HEK293 (cell line): ENCODE measurements around the gene NUDT21.
A peak's percentile ranks its signal among the peaks of the same experiment; 100 is the strongest.

Experiments used
- CTCF ChIA-PET: fragments of 350-600 bp; formaldehyde crosslinking; extraction: SDS; loops from one replicate; lab custom pipeline; 2021; ENCODE audit warnings: antibody characterized with exemption; lab: Yijun Ruan, JAX
- POLR2A ChIA-PET: fragments of 300-600 bp; formaldehyde crosslinking; extraction: SDS; loops from one replicate; lab custom pipeline; 2020; ENCODE audit warnings: antibody characterized with exemption, inconsistent platforms; lab: Yijun Ruan, JAX
- H3K27ac ChIP-seq: fragments of 200-500 bp; sonication (Bioruptor generic); 2 replicates; pipeline ENCODE4 v1.5.1; 2014; ENCODE audit warnings: low read depth, low read length, control low read depth, inconsistent platforms; ENCODE audit errors: extremely low read depth
- H3K36me3 ChIP-seq, 2 experiments: fragments of 200-500 bp in 1 of 2; sonication (Bioruptor generic) in 1 of 2; 1 replicate in 1 of 2; 2 replicates in 1 of 2; pipeline ENCODE4 v1.5.1; 2014 to 2017; ENCODE audit warnings: inconsistent platforms in 2 of 2, low read length in 2 of 2; ENCODE audit not compliant: control insufficient read depth in 2 of 2, insufficient read depth in 1 of 2
- H3K4me1 ChIP-seq: fragments of 200-500 bp; sonication (Bioruptor generic); 2 replicates; pipeline ENCODE4 v1.5.1; 2014; ENCODE audit warnings: mild to moderate bottlenecking, low read length, inconsistent platforms; ENCODE audit not compliant: control insufficient read depth, insufficient read depth
- H3K4me3 ChIP-seq: 2 replicates; pipeline ENCODE4 v1.5.1; 2011; ENCODE audit warnings: low read depth, mild to moderate bottlenecking, control low read depth, low read length, moderate library complexity
- H3K9me3 ChIP-seq: fragments of 200-500 bp; sonication (Bioruptor generic); 2 replicates; pipeline ENCODE4 v1.5.1; 2014; ENCODE audit warnings: low read depth, low read length, inconsistent platforms; ENCODE audit not compliant: control insufficient read depth, insufficient read depth
- HOXC10 ChIP-seq: sonication (generic); formaldehyde crosslinking; IDR thresholded peaks from 2 replicates; pipeline ENCODE4 v1.8.1; 2023; ENCODE audit warnings: mild to moderate bottlenecking, missing genetic modification reagents
- PRDM2 ChIP-seq: fragments of 450-650 bp; formaldehyde crosslinking; IDR thresholded peaks from 2 replicates; pipeline ENCODE4 v1.5.1; 2016; ENCODE audit warnings: missing biosample characterization, missing genetic modification characterization, borderline replicate concordance
- SCRT2 ChIP-seq: fragments of 450-650 bp; formaldehyde crosslinking; IDR thresholded peaks from 2 replicates; pipeline ENCODE4 v1.5.1; 2016; ENCODE audit warnings: missing biosample characterization, missing genetic modification characterization
- SETDB1 ChIP-seq: IDR thresholded peaks from one replicate; pipeline ENCODE4 v1.6.1; 2017; ENCODE audit warnings: mild to moderate bottlenecking, low read length, moderate library complexity, mixed read lengths; ENCODE audit not compliant: insufficient read length
- SP7 ChIP-seq: fragments of 450-650 bp; formaldehyde crosslinking; IDR thresholded peaks from 2 replicates; pipeline ENCODE4 v1.5.1; 2016; ENCODE audit warnings: missing biosample characterization, missing genetic modification characterization
- ZBTB20 ChIP-seq: fragments of 450-650 bp; formaldehyde crosslinking; IDR thresholded peaks from 2 replicates; pipeline ENCODE4 v1.5.1; 2016; ENCODE audit warnings: missing biosample characterization, missing genetic modification characterization
- ZBTB7A ChIP-seq: fragments of 450-650 bp; formaldehyde crosslinking; IDR thresholded peaks from 2 replicates; pipeline ENCODE4 v1.5.1; 2016; ENCODE audit warnings: low read depth, missing biosample characterization, missing genetic modification characterization
- ZFP37 ChIP-seq: fragments of 450-650 bp; formaldehyde crosslinking; IDR thresholded peaks from 2 replicates; pipeline ENCODE4 v1.5.1; 2016; ENCODE audit warnings: missing biosample characterization, missing genetic modification characterization
- ZNF138 ChIP-seq: fragments of 450-650 bp; formaldehyde crosslinking; IDR thresholded peaks from 2 replicates; pipeline ENCODE4 v1.5.1; 2016; ENCODE audit warnings: missing biosample characterization, missing genetic modification characterization, borderline replicate concordance
- ZNF157 ChIP-seq: fragments of 450-650 bp; formaldehyde crosslinking; IDR thresholded peaks from 2 replicates; pipeline ENCODE4 v1.5.1; 2016; ENCODE audit warnings: missing biosample characterization, missing genetic modification characterization
- ZNF169 ChIP-seq: fragments of 450-650 bp; formaldehyde crosslinking; IDR thresholded peaks from 2 replicates; pipeline ENCODE4 v1.5.1; 2016; ENCODE audit warnings: missing biosample characterization, missing genetic modification characterization
- ZNF18 ChIP-seq: fragments of 450-650 bp; formaldehyde crosslinking; IDR thresholded peaks from 2 replicates; pipeline ENCODE4 v1.5.1; 2016; ENCODE audit warnings: missing biosample characterization, missing genetic modification characterization
- ZNF24 ChIP-seq: fragments of 450-650 bp; formaldehyde crosslinking; IDR thresholded peaks from 2 replicates; pipeline ENCODE4 v1.5.1; 2016; ENCODE audit warnings: missing biosample characterization, missing genetic modification characterization
- ZNF335 ChIP-seq: fragments of 450-650 bp; formaldehyde crosslinking; conservative IDR thresholded peaks from 2 replicates; pipeline ENCODE4 v1.5.1; 2016; ENCODE audit warnings: missing biosample characterization, missing genetic modification characterization
- ZNF558 ChIP-seq: fragments of 450-650 bp; formaldehyde crosslinking; IDR thresholded peaks from 2 replicates; pipeline ENCODE4 v1.5.1; 2016; ENCODE audit warnings: missing biosample characterization, missing genetic modification characterization
- ZNF585B ChIP-seq: fragments of 450-650 bp; formaldehyde crosslinking; IDR thresholded peaks from 2 replicates; pipeline ENCODE4 v1.5.1; 2016; ENCODE audit warnings: missing biosample characterization, missing genetic modification characterization
- ZNF707 ChIP-seq: fragments of 450-650 bp; formaldehyde crosslinking; IDR thresholded peaks from 2 replicates; pipeline ENCODE4 v1.5.1; 2016; ENCODE audit warnings: missing biosample characterization, missing genetic modification characterization

NUDT21 gene

GRCh38 chr16:56413381-56413780 is 37.8 kb downstream of the NUDT21 start (continued):
- no peak for TF ChIP-seq ZNF18 (tag by site-specific recombination)
- no peak for TF ChIP-seq SP7 (tag by site-specific recombination)
- TF ChIP-seq ZNF335 (tag by site-specific recombination): no peak
- TF ChIP-seq ZNF558: no peak

GRCh38 chr16:56411624-56412023 is 39.5 kb downstream of the NUDT21 start:
- Histone ChIP-seq H3K27ac (no peak overlapping the region), H3K9me3 (no peaks in the 10 kb centered on the region), H3K36me3 (peaks cover 18 to 60% of the 10 kb centered on the region in 2 experiments; a peak in 2 of 3 replicates), H3K4me1 (peaks cover 5% of the 10 kb centered on the region; the same call in 1 of the 2 replicates), H3K4me3 (no peak overlapping the region)
- peak; percentile 24 for TF ChIP-seq SETDB1
- TF ChIP-seq ZNF335 (tag by site-specific recombination): no peak
- ChIA-PET CTCF (interaction anchor here (0.8 kb wide), 1 partner anchor 337 kb away, joined by 3 read pairs; no protein-coding TSS in a partner anchor), POLR2A (no interaction called here)

- TF ChIP-seq PRDM2 (tag by site-specific recombination): no peak
- no peak for TF ChIP-seq ZNF24 (tag by site-specific recombination)
- no peak for TF ChIP-seq ZBTB20 (tag by site-specific recombination)
- no peak for TF ChIP-seq ZNF707 (tag by site-specific recombination)
- no peak for TF ChIP-seq ZNF169
- TF ChIP-seq ZNF138 (tag by site-specific recombination): no peak
- no peak for TF ChIP-seq ZBTB7A (tag by site-specific recombination)
- no peak for TF ChIP-seq ZNF585B (tag by site-specific recombination)
- TF ChIP-seq ZNF157 (tag by site-specific recombination): no peak
- TF ChIP-seq HOXC10 (CRISPR knock-in tag): no peak
- TF ChIP-seq ZFP37: no peak
- TF ChIP-seq SCRT2 (tag by site-specific recombination): no peak
- ChIA-PET POLR2A (no interaction called here), CTCF (no interaction called here)
- Histone ChIP-seq H3K4me3 (no peak overlapping the region), H3K4me1 (peaks cover 5% of the 10 kb centered on the region; the same call in 1 of the 2 replicates), H3K27ac (no peak overlapping the region), H3K9me3 (no peaks in the 10 kb centered on the region), H3K36me3 (peaks cover 18 to 60% of the 10 kb centered on the region in 2 experiments; a peak in 2 of 3 replicates)
Measured at GRCh38 chr16:56411123-56411522, 40.0 kb downstream of the NUDT21 start.
